SK-N-SH (cell line): ENCODE data around the gene PALLD. TPM values are rescaled to one million over a fixed set of nuclear protein-coding genes. Genes with fewer than 3 reads are reported as not detected.
A peak's percentile ranks its signal among the peaks of the same experiment; 100 is the strongest.

Experiments
- EP300 ChIP-seq, 2 experiments: IDR thresholded peaks; 2 replicates each; pipeline versions ENCODE4 v1.4.0 to v1.6.1; 2012; ENCODE audit warnings: borderline replicate concordance in 1 of 2, low read depth in 1 of 2, low read length in 1 of 2
- EZH2phosphoT487 ChIP-seq: fragments of 200-600 bp; sonication (generic); IDR thresholded peaks from 2 replicates; pipeline ENCODE4 v1.6.1; 2017; ENCODE audit warnings: low read depth, mixed run types, mild to moderate bottlenecking, antibody characterized with exemption, moderate library complexity, borderline replicate concordance
- FOSL2 ChIP-seq: IDR thresholded peaks from 2 replicates; pipeline ENCODE4 v1.4.0; 2012; ENCODE audit warnings: low read depth, mild to moderate bottlenecking, moderate library complexity, borderline replicate concordance
- FOXJ3 ChIP-seq: sonication (generic); formaldehyde crosslinking; IDR thresholded peaks from 2 replicates; pipeline ENCODE4 v1.5.1; 2020; ENCODE audit warnings: mild to moderate bottlenecking, missing genetic modification reagents
- GABPA ChIP-seq: IDR thresholded peaks from 2 replicates; pipeline ENCODE4 v1.4.0; 2012; ENCODE audit warnings: low read depth, mild to moderate bottlenecking
- GATA2 ChIP-seq: sonication (generic); formaldehyde crosslinking; IDR thresholded peaks from 2 replicates; pipeline ENCODE4 v1.5.0; 2020; ENCODE audit warnings: mild to moderate bottlenecking, missing genetic modification reagents
- MEF2A ChIP-seq: IDR thresholded peaks from 2 replicates; pipeline ENCODE4 v1.4.0; 2012; ENCODE audit warnings: low read depth, borderline replicate concordance
- MXI1 ChIP-seq: IDR thresholded peaks from 2 replicates; pipeline ENCODE4 v1.6.1; 2012; ENCODE audit warnings: mild to moderate bottlenecking, low read depth, low read length, improper control_type of control experiment
- NFIC ChIP-seq: IDR thresholded peaks from 2 replicates; pipeline ENCODE4 v1.4.0; 2012; ENCODE audit warnings: borderline replicate concordance
- NRF1 ChIP-seq: IDR thresholded peaks from 2 replicates; pipeline ENCODE4 v1.6.1; 2012; ENCODE audit warnings: low read depth, mild to moderate bottlenecking, low read length
- POLR2AphosphoS5 ChIP-seq: IDR thresholded peaks from 2 replicates; pipeline ENCODE4 v1.6.1; 2012; ENCODE audit warnings: low read depth, low read length
- SMC3 ChIP-seq: IDR thresholded peaks from 2 replicates; pipeline ENCODE4 v1.6.1; 2012; ENCODE audit warnings: low read depth, low read length, improper control_type of control experiment
- TAF1 ChIP-seq: IDR thresholded peaks from 2 replicates; pipeline ENCODE4 v1.6.1; 2012; ENCODE audit warnings: low read depth, mild to moderate bottlenecking, low read length, moderate library complexity, borderline replicate concordance
- TCF12 ChIP-seq: IDR thresholded peaks from 2 replicates; pipeline ENCODE4 v1.4.0; 2012
- polyA plus RNA-seq, 3 experiments: library from polyadenylated mRNA; depleted of rRNA; stranded (reverse); fragments of >200 nt; gene quantifications; 2 replicates each; pipeline ENCODE4 v1.2.3, GENCODE V29; 2012
- TF ChIP-seq, protein P1 (sequence below): IDR thresholded peaks from 2 replicates; pipeline ENCODE4 v1.4.0; 2012; ENCODE audit warnings: low read depth, borderline replicate concordance
- TF ChIP-seq, protein P2 (sequence below): IDR thresholded peaks from 2 replicates; pipeline ENCODE4 v1.6.1; 2012; ENCODE audit warnings: mild to moderate bottlenecking, low read depth, low read length, moderate library complexity
- TF ChIP-seq, protein P3 (sequence below): IDR thresholded peaks from 2 replicates; pipeline ENCODE4; 2012
- TF ChIP-seq, protein P4 (sequence below): fragments of 150-350 bp; IDR thresholded peaks from 2 replicates; pipeline ENCODE4 v1.6.1; 2017; ENCODE audit warnings: antibody characterized with exemption, low read length, low read depth, borderline replicate concordance

Gene PALLD
- polyA plus RNA-seq, 1 of the 3 experiments (the other 2 are of a cell fraction): 33.0 TPM

DNA sequence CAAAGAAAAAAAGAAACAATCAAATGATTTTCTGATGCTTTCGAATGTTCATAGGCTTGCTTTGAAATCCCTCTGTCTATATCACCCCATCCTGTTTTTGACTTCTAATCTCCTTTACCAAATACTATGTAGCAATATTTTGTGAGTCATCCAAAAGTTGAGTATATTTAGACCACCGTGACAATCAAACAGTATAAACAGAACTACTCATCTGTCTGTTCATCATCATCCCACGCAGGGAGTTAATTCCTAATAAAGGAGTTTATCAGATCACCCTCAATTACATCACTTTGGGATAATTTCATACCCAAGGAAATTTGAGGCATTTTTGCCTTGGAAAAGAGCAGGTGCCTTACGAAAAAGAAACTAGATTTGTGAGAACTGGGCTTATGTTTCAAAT, 300.3 kb downstream of the PALLD start (continued):
- TF ChIP-seq, protein P1, sequence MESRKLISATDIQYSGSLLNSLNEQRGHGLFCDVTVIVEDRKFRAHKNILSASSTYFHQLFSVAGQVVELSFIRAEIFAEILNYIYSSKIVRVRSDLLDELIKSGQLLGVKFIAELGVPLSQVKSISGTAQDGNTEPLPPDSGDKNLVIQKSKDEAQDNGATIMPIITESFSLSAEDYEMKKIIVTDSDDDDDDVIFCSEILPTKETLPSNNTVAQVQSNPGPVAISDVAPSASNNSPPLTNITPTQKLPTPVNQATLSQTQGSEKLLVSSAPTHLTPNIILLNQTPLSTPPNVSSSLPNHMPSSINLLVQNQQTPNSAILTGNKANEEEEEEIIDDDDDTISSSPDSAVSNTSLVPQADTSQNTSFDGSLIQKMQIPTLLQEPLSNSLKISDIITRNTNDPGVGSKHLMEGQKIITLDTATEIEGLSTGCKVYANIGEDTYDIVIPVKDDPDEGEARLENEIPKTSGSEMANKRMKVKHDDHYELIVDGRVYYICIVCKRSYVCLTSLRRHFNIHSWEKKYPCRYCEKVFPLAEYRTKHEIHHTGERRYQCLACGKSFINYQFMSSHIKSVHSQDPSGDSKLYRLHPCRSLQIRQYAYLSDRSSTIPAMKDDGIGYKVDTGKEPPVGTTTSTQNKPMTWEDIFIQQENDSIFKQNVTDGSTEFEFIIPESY: no peak
- TF ChIP-seq EZH2phosphoT487 (no peak), NFIC (0 out of 2 replicates have a peak, but pooled peaks have one; percentile 18), POLR2AphosphoS5 (no peak), FOXJ3 (CRISPR knock-in tag) (no peak), TCF12 (peak; percentile 78), EP300 (IDR thresholded peaks at IDR 0.05; ENCODE audit: borderline replicate concordance in 1 of 2, low read depth in 1 of 2, low read length in 1 of 2) (peak; percentile 27 to 56; a peak in 2 of 4 replicates), FOSL2 (peak; percentile 69), NRF1 (no peak), MEF2A (peak; percentile 63; the same call in 1 of the 2 replicates), GATA2 (no peak), GABPA (no peak), MXI1 (no peak), TAF1 (no peak), SMC3 (no peak)
- TF ChIP-seq, protein P2, sequence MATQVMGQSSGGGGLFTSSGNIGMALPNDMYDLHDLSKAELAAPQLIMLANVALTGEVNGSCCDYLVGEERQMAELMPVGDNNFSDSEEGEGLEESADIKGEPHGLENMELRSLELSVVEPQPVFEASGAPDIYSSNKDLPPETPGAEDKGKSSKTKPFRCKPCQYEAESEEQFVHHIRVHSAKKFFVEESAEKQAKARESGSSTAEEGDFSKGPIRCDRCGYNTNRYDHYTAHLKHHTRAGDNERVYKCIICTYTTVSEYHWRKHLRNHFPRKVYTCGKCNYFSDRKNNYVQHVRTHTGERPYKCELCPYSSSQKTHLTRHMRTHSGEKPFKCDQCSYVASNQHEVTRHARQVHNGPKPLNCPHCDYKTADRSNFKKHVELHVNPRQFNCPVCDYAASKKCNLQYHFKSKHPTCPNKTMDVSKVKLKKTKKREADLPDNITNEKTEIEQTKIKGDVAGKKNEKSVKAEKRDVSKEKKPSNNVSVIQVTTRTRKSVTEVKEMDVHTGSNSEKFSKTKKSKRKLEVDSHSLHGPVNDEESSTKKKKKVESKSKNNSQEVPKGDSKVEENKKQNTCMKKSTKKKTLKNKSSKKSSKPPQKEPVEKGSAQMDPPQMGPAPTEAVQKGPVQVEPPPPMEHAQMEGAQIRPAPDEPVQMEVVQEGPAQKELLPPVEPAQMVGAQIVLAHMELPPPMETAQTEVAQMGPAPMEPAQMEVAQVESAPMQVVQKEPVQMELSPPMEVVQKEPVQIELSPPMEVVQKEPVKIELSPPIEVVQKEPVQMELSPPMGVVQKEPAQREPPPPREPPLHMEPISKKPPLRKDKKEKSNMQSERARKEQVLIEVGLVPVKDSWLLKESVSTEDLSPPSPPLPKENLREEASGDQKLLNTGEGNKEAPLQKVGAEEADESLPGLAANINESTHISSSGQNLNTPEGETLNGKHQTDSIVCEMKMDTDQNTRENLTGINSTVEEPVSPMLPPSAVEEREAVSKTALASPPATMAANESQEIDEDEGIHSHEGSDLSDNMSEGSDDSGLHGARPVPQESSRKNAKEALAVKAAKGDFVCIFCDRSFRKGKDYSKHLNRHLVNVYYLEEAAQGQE: no peak
- TF ChIP-seq, protein P3, sequence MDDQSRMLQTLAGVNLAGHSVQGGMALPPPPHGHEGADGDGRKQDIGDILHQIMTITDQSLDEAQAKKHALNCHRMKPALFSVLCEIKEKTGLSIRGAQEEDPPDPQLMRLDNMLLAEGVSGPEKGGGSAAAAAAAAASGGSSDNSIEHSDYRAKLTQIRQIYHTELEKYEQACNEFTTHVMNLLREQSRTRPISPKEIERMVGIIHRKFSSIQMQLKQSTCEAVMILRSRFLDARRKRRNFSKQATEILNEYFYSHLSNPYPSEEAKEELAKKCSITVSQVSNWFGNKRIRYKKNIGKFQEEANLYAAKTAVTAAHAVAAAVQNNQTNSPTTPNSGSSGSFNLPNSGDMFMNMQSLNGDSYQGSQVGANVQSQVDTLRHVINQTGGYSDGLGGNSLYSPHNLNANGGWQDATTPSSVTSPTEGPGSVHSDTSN: peak; percentile 62
- TF ChIP-seq, protein P4, sequence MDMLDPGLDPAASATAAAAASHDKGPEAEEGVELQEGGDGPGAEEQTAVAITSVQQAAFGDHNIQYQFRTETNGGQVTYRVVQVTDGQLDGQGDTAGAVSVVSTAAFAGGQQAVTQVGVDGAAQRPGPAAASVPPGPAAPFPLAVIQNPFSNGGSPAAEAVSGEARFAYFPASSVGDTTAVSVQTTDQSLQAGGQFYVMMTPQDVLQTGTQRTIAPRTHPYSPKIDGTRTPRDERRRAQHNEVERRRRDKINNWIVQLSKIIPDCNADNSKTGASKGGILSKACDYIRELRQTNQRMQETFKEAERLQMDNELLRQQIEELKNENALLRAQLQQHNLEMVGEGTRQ: no peak
